ENCODE measurements around the gene CNTNAP5.

CNTNAP5 gene

GRCh38 chr2:124570872-124571271, 545.8 kb downstream of the CNTNAP5 start:
- Histone ChIP-seq H3K4me3 (ENCODE audit: low read depth, low read length) (no peak overlapping the region), H3K36me3 (ENCODE audit: control insufficient read depth, insufficient read depth, low read length) (no peaks in the 10 kb centered on the region), H3K27ac (no peak overlapping the region), H3K27me3 (ENCODE audit: control insufficient read depth, insufficient read depth, low read length) (no peaks in the 10 kb centered on the region), H3K4me1 (no peaks in the 10 kb centered on the region), H2AFZ (no peak overlapping the region), H3K9me3 (ENCODE audit: control insufficient read depth, low read length) (no peaks in the 10 kb centered on the region), H3K4me2 (ENCODE audit: low read length) (no peak overlapping the region), H3K9ac (no peak overlapping the region), H3K79me2 (no peaks in the 10 kb centered on the region)
- TF ChIP-seq CTCF (IDR thresholded peaks at IDR 0.05): no peak

GRCh38 chr2:124571836-124572235, 546.7 kb downstream of the CNTNAP5 start:
- no peaks in the 10 kb centered on the region for H3K27me3 ChIP-seq (ENCODE audit: control insufficient read depth, insufficient read depth, low read length)
- H3K36me3 ChIP-seq (ENCODE audit: control insufficient read depth, insufficient read depth, low read length): no peaks in the 10 kb centered on the region
- H3K4me3 ChIP-seq (ENCODE audit: low read depth, low read length): no peak overlapping the region
- H3K4me1 ChIP-seq: no peaks in the 10 kb centered on the region
- H3K9ac ChIP-seq: no peak overlapping the region
- H2AFZ ChIP-seq: no peak overlapping the region
- H3K9me3 ChIP-seq (ENCODE audit: control insufficient read depth, low read length): no peaks in the 10 kb centered on the region
- TF ChIP-seq CTCF (IDR thresholded peaks at IDR 0.05): no peak
- no peak overlapping the region for H3K27ac ChIP-seq
- H3K4me2 ChIP-seq (ENCODE audit: low read length): no peak overlapping the region
- H3K79me2 ChIP-seq: no peaks in the 10 kb centered on the region

- Histone ChIP-seq H3K9ac (no peak overlapping the region), H3K27me3 (ENCODE audit: control insufficient read depth, insufficient read depth, low read length) (no peaks in the 10 kb centered on the region), H2AFZ (no peak overlapping the region), H3K4me3 (ENCODE audit: low read depth, low read length) (no peak overlapping the region), H3K27ac (no peak overlapping the region), H3K36me3 (ENCODE audit: control insufficient read depth, insufficient read depth, low read length) (no peaks in the 10 kb centered on the region), H3K4me2 (ENCODE audit: low read length) (no peak overlapping the region), H3K79me2 (no peaks in the 10 kb centered on the region), H3K4me1 (no peaks in the 10 kb centered on the region), H3K9me3 (ENCODE audit: control insufficient read depth, low read length) (no peaks in the 10 kb centered on the region)
- no peak for TF ChIP-seq CTCF (IDR thresholded peaks at IDR 0.05)
Measured at GRCh38 chr2:124572934-124573634, 548.0 kb downstream of the CNTNAP5 start.

DNA sequence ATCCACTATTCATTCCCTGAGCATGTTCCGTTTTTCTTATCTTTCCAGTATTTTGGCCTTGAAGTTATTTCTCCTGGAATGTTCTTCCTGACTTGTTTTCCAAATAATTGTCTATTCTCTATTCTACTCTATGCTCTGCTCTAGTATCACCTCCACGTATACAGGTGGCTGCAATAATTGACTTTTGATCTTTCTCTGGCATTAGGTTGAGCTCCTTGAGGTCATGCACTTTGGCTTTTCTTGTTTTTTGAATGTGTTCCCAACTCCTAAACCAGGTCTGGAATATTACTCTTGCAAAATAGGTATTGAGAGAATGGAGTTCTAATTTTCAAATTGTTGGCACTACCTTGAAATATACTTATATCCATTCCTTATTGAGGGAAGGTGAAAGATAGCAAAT, 550.4 kb downstream of the CNTNAP5 start:
- H3K4me3 ChIP-seq (ENCODE audit: low read depth, low read length): no peak overlapping the region

More for the DNA sequence above, 550.4 kb downstream of the CNTNAP5 start:
- H3K79me2 ChIP-seq: no peaks in the 10 kb centered on the region
- H3K9me3 ChIP-seq (ENCODE audit: control insufficient read depth, low read length): no peaks in the 10 kb centered on the region
- H3K9ac ChIP-seq: no peak overlapping the region
- H3K27me3 ChIP-seq (ENCODE audit: control insufficient read depth, insufficient read depth, low read length): no peaks in the 10 kb centered on the region
- no peaks in the 10 kb centered on the region for H3K36me3 ChIP-seq (ENCODE audit: control insufficient read depth, insufficient read depth, low read length)
- H3K27ac ChIP-seq: no peak overlapping the region
- H2AFZ ChIP-seq: no peak overlapping the region
- TF ChIP-seq CTCF (IDR thresholded peaks at IDR 0.05): no peak
- no peaks in the 10 kb centered on the region for H3K4me1 ChIP-seq
- H3K4me2 ChIP-seq (ENCODE audit: low read length): no peak overlapping the region
